Liver (tissue), 9 donors: ENCODE data around the gene RAMP3. TPM values are rescaled to one million over a fixed set of nuclear protein-coding genes. Genes with fewer than 3 reads are reported as not detected.

Experiments used
- DNase-seq: peaks from one replicate; pipeline ENCODE4 v3.0.0-alpha.2; 2017; ENCODE audit warnings: low spot score
- H3K27ac ChIP-seq, 2 donors: one replicate each; pipeline ENCODE4 v1.7.0; 2013; ENCODE audit warnings: inconsistent platforms in 2 of 2, low read length in 2 of 2, control low read depth in 1 of 2, low read depth in 1 of 2, mild to moderate bottlenecking in 1 of 2
- H3K27me3 ChIP-seq, 4 donors: one replicate each; pipeline versions ENCODE4 v1.6.1 to v1.7.0; 2013; ENCODE audit warnings: low read length in 3 of 4, inconsistent platforms in 1 of 4, mild to moderate bottlenecking in 1 of 4, moderate library complexity in 1 of 4; ENCODE audit not compliant: control insufficient read depth in 4 of 4, insufficient read depth in 4 of 4
- H3K36me3 ChIP-seq, 4 donors: one replicate each; pipeline versions ENCODE4 v1.6.1 to v1.7.0; 2013; ENCODE audit warnings: low read length in 3 of 4, mild to moderate bottlenecking in 3 of 4, low read depth in 1 of 4, moderate library complexity in 1 of 4; ENCODE audit not compliant: control insufficient read depth in 4 of 4, insufficient read depth in 3 of 4
- H3K4me1 ChIP-seq, 4 donors: one replicate each; pipeline versions ENCODE4 v1.6.1 to v1.7.0; 2013; ENCODE audit warnings: low read length in 3 of 4, mild to moderate bottlenecking in 3 of 4, moderate library complexity in 1 of 4; ENCODE audit not compliant: control insufficient read depth in 4 of 4, insufficient read depth in 4 of 4
- H3K4me3 ChIP-seq, 3 donors: one replicate each; pipeline versions ENCODE4 v1.6.1 to v1.7.0; 2013; ENCODE audit warnings: low read length in 3 of 3, control low read depth in 1 of 3, low read depth in 1 of 3, mild to moderate bottlenecking in 1 of 3
- H3K9ac ChIP-seq, 2 donors: one replicate each; pipeline ENCODE4 v1.7.0; 2013; ENCODE audit warnings: low read length in 2 of 2, mild to moderate bottlenecking in 2 of 2, moderate library complexity in 2 of 2, control low read depth in 1 of 2, low read depth in 1 of 2
- H3K9me3 ChIP-seq, 4 donors: one replicate each; pipeline versions ENCODE4 v1.6.1 to v1.7.0; 2013; ENCODE audit warnings: low read length in 3 of 4; ENCODE audit not compliant: control insufficient read depth in 4 of 4
- EGR1 ChIP-seq, 2 donors: IDR thresholded peaks; 2 replicates each; pipeline ENCODE4 v1.6.1; 2016 to 2018; ENCODE audit warnings: antibody characterized with exemption in 2 of 2, low read depth in 2 of 2
- FOXA1 ChIP-seq: IDR thresholded peaks from 2 replicates; pipeline ENCODE4 v1.6.1; 2016; ENCODE audit warnings: antibody characterized with exemption
- FOXA2 ChIP-seq: IDR thresholded peaks from 2 replicates; pipeline ENCODE4 v1.6.1; 2016; ENCODE audit warnings: antibody characterized with exemption
- GABPA ChIP-seq, 2 donors: IDR thresholded peaks in 1 of 2; conservative IDR thresholded peaks in 1 of 2; 2 replicates each; pipeline ENCODE4 v1.6.1; 2016; ENCODE audit warnings: antibody characterized with exemption in 2 of 2, mild to moderate bottlenecking in 1 of 2, moderate library complexity in 1 of 2
- HNF4G ChIP-seq: IDR thresholded peaks from 2 replicates; pipeline ENCODE4 v1.6.1; 2016; ENCODE audit warnings: antibody characterized with exemption
- JUND ChIP-seq, 2 donors: IDR thresholded peaks; 2 replicates each; pipeline ENCODE4 v1.6.1; 2016; ENCODE audit warnings: antibody characterized with exemption in 2 of 2
- NR2F2 ChIP-seq: IDR thresholded peaks from 2 replicates; pipeline ENCODE4 v1.6.1; 2016; ENCODE audit warnings: antibody characterized with exemption
- TAF1 ChIP-seq: conservative IDR thresholded peaks from 2 replicates; pipeline ENCODE4 v1.6.1; 2016; ENCODE audit warnings: antibody characterized with exemption, mild to moderate bottlenecking
- YY1 ChIP-seq: IDR thresholded peaks from 2 replicates; pipeline ENCODE4 v1.6.1; 2016; ENCODE audit warnings: antibody characterized with exemption, mild to moderate bottlenecking
- WGBS: extraction: QIAGEN DNeasy Blood & Tissue Kit; methylation state at CpG from one replicate; pipeline ENCODE4 v1.1.7; 2013; 5-methylcytosine and 5-hydroxymethylcytosine counted together
- polyA plus RNA-seq, 2 donors: library from polyadenylated mRNA; stranded (reverse) in 1 of 2; unstranded in 1 of 2; fragments of 200-250 nt in 1 of 2; fragments of >200 nt in 1 of 2; fragmentation: Nextera tagmentation in 1 of 2; extraction: Ambion mirVana in 1 of 2; gene quantifications; one replicate each; pipeline versions ENCODE4 v1.2.1 to v1.2.3, GENCODE V29; 2013 to 2015
- total RNA-seq, 2 donors: library from RNA; depleted of rRNA; stranded (reverse); fragments of >200 nt; gene quantifications; one replicate each; pipeline ENCODE4 v1.2.3, GENCODE V29; 2014
- TF ChIP-seq, protein P1 (sequence below): IDR thresholded peaks from 2 replicates; pipeline ENCODE4 v1.6.1; 2016; ENCODE audit warnings: antibody characterized with exemption, mild to moderate bottlenecking
- TF ChIP-seq, protein P2 (sequence below): IDR thresholded peaks from 2 replicates; pipeline ENCODE4 v1.6.1; 2016; ENCODE audit warnings: antibody characterized with exemption
- TF ChIP-seq, protein P3 (sequence below): fragments of 150-350 bp; IDR thresholded peaks from 2 replicates; pipeline ENCODE4 v1.5.1; 2017; ENCODE audit warnings: improper control_type of control experiment, low read depth, low read length; ENCODE audit not compliant: missing input control
- TF ChIP-seq, protein P4 (sequence below): IDR thresholded peaks from 2 replicates; pipeline ENCODE4 v1.6.1; 2016; ENCODE audit warnings: antibody characterized with exemption
- donor health status: healthy.
- donor health status: healthy.
- donor health status: healthy.
- donor health status: healthy.
- donor health status: healthy.

The RAMP3 gene
- total and polyA plus RNA-seq, 4 donors: 2.3 to 30.0 (median 22.2) TPM

DNA sequence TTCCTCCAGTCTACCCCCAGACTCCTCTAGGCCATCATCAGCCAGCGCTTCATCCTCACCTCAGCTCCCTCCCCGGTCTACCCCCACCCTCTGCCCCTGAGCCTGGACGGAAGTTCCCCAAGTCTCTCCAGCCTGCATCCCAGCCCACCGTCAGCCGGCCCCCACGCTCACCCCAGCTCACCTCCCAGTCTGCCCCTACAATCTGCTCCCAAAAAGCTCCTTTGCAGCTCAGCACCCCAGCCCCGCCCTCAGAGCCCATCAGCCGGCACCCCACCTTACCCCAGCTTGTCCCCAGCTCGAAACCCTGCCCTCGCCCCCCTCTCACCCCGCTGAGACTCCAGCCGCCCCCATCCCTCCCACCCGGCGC lies 322 bp upstream of the RAMP3 start:
- no peak overlapping the region for H3K27ac ChIP-seq
- no peaks in the 10 kb centered on the region for H3K9me3 ChIP-seq
- no peak for DNase-seq
- WGBS: 14% methylated on average over 14 of the region's 14 CpGs
- H3K9ac ChIP-seq: no peak overlapping the region
- peak overlapping the region in 1 of 3 donors; percentile 43 for H3K4me3 ChIP-seq
- H3K27me3 ChIP-seq: peaks cover 0 to 3% (median 1%) of the 10 kb centered on the region in 4 donors
- no peaks in the 10 kb centered on the region for H3K36me3 ChIP-seq
- TF ChIP-seq, protein P1, sequence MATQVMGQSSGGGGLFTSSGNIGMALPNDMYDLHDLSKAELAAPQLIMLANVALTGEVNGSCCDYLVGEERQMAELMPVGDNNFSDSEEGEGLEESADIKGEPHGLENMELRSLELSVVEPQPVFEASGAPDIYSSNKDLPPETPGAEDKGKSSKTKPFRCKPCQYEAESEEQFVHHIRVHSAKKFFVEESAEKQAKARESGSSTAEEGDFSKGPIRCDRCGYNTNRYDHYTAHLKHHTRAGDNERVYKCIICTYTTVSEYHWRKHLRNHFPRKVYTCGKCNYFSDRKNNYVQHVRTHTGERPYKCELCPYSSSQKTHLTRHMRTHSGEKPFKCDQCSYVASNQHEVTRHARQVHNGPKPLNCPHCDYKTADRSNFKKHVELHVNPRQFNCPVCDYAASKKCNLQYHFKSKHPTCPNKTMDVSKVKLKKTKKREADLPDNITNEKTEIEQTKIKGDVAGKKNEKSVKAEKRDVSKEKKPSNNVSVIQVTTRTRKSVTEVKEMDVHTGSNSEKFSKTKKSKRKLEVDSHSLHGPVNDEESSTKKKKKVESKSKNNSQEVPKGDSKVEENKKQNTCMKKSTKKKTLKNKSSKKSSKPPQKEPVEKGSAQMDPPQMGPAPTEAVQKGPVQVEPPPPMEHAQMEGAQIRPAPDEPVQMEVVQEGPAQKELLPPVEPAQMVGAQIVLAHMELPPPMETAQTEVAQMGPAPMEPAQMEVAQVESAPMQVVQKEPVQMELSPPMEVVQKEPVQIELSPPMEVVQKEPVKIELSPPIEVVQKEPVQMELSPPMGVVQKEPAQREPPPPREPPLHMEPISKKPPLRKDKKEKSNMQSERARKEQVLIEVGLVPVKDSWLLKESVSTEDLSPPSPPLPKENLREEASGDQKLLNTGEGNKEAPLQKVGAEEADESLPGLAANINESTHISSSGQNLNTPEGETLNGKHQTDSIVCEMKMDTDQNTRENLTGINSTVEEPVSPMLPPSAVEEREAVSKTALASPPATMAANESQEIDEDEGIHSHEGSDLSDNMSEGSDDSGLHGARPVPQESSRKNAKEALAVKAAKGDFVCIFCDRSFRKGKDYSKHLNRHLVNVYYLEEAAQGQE: no peak
- TF ChIP-seq GABPA (IDR thresholded peaks at IDR 0.05 in 1 of 2, conservative IDR thresholded peaks at IDR 0.05 in 1 of 2) (no peak), FOXA1 (no peak), TAF1 (no peak), HNF4G (no peak)
- TF ChIP-seq, protein P2, sequence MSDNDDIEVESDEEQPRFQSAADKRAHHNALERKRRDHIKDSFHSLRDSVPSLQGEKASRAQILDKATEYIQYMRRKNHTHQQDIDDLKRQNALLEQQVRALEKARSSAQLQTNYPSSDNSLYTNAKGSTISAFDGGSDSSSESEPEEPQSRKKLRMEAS: no peak
- H3K4me1 ChIP-seq: no peaks in the 10 kb centered on the region

DNA sequence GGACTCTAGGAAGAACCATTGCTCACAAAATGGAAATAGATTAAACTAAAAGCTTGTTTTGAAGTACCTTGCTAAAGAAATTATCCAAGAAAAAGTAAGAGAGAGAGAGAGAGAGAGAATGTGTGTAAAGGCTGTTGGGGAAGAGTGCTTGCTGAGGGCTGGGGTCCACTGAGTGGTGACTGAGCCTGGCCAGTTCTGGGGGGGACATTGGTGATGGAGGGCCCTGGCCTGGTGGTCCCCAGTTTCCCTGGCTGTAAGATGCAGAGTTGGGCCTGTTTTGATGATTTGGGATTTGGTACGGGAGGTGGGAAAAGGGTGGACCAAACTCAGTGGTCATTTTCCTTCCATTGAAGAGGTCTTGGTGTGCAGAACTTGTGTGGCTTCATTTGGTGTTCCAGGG lies 880 bp downstream of the RAMP3 start:
- 79% methylated on average over 1 of the region's 1 CpG for WGBS
- no peaks in the 10 kb centered on the region for H3K9me3 ChIP-seq
- no peak overlapping the region for H3K27ac ChIP-seq
- no peaks in the 10 kb centered on the region for H3K4me1 ChIP-seq
- peak overlapping the region in 1 of 3 donors; percentile 43 for H3K4me3 ChIP-seq
- peak overlapping the region in 1 of 2 donors; percentile 12 for H3K9ac ChIP-seq
- peaks cover 0 to 3% (median 1%) of the 10 kb centered on the region in 4 donors for H3K27me3 ChIP-seq
- DNase-seq: no peak
- H3K36me3 ChIP-seq: no peaks in the 10 kb centered on the region
- TF ChIP-seq FOXA2: no peak
- TF ChIP-seq, protein P1: no peak
- no peak for TF ChIP-seq JUND (IDR thresholded peaks at IDR 0.05)
- TF ChIP-seq NR2F2: no peak
- TF ChIP-seq, protein P2: no peak
- TF ChIP-seq, protein P3, sequence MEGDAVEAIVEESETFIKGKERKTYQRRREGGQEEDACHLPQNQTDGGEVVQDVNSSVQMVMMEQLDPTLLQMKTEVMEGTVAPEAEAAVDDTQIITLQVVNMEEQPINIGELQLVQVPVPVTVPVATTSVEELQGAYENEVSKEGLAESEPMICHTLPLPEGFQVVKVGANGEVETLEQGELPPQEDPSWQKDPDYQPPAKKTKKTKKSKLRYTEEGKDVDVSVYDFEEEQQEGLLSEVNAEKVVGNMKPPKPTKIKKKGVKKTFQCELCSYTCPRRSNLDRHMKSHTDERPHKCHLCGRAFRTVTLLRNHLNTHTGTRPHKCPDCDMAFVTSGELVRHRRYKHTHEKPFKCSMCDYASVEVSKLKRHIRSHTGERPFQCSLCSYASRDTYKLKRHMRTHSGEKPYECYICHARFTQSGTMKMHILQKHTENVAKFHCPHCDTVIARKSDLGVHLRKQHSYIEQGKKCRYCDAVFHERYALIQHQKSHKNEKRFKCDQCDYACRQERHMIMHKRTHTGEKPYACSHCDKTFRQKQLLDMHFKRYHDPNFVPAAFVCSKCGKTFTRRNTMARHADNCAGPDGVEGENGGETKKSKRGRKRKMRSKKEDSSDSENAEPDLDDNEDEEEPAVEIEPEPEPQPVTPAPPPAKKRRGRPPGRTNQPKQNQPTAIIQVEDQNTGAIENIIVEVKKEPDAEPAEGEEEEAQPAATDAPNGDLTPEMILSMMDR: no peak
- TF ChIP-seq, protein P4, sequence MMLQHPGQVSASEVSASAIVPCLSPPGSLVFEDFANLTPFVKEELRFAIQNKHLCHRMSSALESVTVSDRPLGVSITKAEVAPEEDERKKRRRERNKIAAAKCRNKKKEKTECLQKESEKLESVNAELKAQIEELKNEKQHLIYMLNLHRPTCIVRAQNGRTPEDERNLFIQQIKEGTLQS: no peak
- TF ChIP-seq HNF4G: no peak
- no peak for TF ChIP-seq YY1
- no peak for TF ChIP-seq EGR1 (IDR thresholded peaks at IDR 0.05; ENCODE audit: low read depth in 2 of 2)
